KOPT-K1 (cell line): Measurements from ENCODE around the gene MTA1.

ENCODE experiments used
- H3K27ac ChIP-seq: fragments of 200-600 bp; sonication (generic); 2 replicates; pipeline ENCODE4 v1.5.1; 2016; ENCODE audit warnings: antibody characterized with exemption, mild to moderate bottlenecking, low read depth, low read length; ENCODE audit not compliant: poor library complexity, severe bottlenecking
- H3K36me3 ChIP-seq: fragments of 200-600 bp; sonication (generic); 2 replicates; pipeline ENCODE4 v1.5.1; 2017; ENCODE audit warnings: antibody characterized with exemption, mild to moderate bottlenecking, low read length, moderate library complexity; ENCODE audit not compliant: insufficient read depth
- H3K9me3 ChIP-seq: fragments of 200-600 bp; sonication (generic); 2 replicates; pipeline ENCODE4 v1.5.1; 2017; ENCODE audit warnings: antibody characterized with exemption, low read length, mild to moderate bottlenecking; ENCODE audit not compliant: insufficient read depth, poor library complexity, severe bottlenecking

Gene MTA1

DNA sequence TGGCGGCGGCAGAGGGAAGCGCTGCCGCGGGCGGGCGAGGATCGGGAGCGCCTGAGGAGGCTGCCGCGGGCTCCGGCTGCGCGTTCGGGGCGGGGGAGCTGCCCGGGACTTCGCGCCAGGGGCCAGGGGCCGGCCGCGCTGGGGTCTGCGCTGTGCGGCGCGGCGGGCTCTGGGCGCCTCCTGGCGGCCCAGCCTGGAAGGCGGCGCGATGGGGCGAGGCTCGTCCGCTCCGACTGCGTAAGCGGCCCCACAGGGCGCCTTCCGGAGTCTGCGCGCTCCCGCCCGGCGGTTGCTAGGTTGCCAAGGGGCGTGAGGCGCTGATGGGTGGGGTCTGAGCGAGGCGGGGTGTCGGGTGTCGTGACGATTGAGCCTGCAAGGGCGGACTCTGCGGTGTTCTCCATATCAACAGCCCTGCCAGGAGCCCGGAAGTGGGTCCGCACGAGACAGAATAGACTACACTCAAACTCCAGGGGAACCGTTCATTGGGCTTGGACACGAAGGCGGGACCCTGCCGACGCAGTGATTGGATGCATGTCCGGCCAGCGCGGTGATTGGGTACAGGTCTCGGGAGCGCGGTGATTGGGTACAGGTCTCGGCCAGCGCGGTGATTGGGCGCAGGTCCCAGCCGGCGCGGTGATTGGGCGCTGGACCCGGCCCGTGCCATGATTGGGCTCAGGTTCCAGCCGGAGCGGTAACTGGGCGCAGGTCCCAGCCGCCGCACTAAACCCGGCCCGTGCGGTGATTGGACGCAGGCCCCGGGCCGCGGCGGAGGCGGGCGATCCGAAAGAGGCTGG is 71.1 kb downstream of the MTA1 start, which contains the start of gene TEDC1:
Gene TEDC1, plus strand, starts transcription at position 675 of the 794 bp plus-strand sequence. CDS start 130 bp downstream, outside the sequence.
- no peaks in the 10 kb centered on the region for H3K9me3 ChIP-seq
- H3K27ac ChIP-seq: peak within 1 kb of the TSS; percentile 88
- peaks cover 25% of the 10 kb centered on the region; the same call in 1 of the 2 replicates for H3K36me3 ChIP-seq

DNA sequence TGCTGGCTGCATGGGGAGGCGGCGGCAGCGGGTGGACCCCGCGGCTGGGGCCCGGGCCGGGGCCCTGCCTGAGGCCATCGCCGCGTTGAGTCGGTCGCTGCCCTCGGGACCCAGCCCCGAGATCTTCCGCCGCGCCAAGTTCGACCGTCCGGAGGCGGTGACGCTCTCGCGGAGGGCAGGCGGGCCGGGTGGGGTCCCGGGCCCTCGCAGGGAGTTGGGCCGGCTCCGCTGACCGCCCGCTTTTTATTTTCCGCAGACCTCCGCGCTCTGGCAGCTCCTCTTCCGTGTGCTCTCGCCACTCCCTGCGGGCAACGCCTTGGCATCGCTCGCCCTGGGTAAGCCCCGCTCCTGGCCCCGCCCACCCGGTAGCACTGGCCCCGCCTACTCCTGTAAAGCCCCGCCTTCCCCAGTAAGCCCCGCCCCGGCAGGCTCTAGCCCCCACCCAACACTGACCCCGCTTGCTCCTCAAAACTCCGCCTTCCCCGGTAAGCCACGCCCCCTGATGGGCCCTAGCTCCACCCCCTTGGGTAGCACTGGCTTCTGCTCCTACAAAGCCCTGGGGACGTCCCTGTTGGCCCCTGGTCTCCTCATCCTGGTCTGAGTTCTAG is 71.8 kb downstream of the MTA1 start:
- H3K27ac ChIP-seq: peak overlapping the region; percentile 82
- H3K36me3 ChIP-seq: peaks cover 25% of the 10 kb centered on the region; the same call in 1 of the 2 replicates
- H3K9me3 ChIP-seq: no peaks in the 10 kb centered on the region

DNA sequence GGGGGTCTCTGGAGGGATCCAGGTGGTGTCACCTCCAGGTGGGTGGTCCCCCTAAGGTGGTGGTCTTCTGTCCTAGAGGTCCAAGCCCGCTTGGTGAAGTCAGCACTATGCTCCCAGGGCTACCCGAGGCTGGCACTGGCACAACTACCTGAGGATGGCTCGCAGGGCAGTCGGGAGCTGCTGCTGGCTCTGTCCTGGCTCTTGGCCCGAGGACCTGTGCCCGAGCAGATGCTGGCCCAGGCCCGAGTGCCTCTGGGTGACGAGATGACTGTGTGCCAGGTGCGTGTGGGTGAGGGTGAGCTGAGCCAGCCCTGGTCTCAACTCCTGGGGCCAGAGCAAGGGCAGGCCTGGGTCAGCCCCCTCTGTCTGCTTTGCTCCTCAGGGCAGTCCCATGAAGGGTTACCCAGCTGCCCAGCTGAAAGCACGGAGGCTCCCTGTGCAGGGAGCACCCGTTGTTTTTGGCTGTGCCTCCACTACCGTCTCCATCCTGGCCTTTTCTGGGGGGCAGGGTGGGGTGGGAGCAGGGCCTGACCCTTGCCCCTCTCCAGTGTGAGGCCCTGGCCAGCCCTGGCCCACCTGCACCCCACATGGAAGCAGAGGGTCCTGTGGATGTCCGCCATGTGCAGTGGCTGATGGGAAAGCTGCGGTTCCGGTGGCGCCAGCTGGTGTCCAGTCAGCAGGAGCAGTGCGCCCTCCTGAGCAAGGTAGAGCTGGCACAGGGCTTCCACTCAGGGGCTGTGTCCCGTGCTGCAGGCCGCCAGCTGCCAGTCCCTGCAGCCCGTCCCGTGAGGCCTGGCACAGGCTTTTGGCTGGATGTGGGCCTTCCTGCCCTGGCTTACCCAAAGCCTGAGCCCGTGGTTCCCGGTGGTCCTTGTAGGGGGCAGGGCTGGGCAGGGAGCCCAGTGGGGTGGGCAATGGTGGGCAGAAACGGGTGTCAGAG is 72.7 kb downstream of the MTA1 start:
- peaks cover 25% of the 10 kb centered on the region; the same call in 1 of the 2 replicates for H3K36me3 ChIP-seq
- H3K9me3 ChIP-seq: no peaks in the 10 kb centered on the region
- peak overlapping the region; percentile 82 for H3K27ac ChIP-seq

DNA sequence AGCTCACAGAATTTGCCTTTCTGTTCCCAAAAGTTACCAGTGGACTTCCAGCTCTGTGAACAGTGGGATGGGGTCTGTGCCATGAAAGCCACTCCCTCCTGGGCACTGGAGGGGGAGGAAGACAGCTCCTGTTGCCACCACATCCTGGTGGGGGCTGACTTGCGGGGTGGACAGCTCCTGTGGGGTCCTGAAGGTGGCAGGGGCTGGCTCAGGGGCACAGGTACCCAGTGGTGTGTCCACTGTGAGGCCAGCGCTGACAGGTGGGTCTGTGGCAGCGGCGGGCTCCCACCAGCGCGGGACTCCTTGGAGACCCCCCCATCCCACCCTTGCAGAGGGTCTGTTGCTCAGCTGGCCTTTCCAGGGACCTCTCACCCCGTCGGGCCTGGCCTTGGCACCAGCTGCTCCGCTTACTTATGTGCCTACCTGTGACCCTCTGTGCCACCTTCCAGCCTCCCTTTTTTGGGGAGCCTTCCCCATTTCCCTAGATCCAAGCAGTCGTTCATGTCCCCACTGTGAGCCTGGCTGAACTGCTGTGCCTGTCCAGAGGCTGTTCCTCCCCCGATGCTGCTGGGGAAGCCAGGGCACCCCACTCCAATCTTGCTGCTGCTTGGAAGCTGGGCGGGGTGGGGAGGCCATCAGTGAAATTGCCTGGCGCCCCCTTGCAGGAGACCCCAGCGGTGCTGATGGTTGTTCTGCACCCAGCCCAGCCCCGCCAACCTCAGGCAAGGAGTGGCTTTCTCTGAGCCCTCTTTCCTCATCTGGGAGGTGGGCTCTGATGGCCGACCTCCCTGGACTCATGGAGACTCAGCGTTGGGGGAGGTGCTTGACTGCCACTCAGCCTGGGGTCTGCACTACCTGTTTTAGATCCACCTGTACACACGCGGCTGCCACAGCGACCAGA is 73.6 kb downstream of the MTA1 start:
- Histone ChIP-seq H3K27ac (no peak overlapping the region), H3K36me3 (peaks cover 29% of the 10 kb centered on the region; the same call in 1 of the 2 replicates), H3K9me3 (no peaks in the 10 kb centered on the region)

DNA sequence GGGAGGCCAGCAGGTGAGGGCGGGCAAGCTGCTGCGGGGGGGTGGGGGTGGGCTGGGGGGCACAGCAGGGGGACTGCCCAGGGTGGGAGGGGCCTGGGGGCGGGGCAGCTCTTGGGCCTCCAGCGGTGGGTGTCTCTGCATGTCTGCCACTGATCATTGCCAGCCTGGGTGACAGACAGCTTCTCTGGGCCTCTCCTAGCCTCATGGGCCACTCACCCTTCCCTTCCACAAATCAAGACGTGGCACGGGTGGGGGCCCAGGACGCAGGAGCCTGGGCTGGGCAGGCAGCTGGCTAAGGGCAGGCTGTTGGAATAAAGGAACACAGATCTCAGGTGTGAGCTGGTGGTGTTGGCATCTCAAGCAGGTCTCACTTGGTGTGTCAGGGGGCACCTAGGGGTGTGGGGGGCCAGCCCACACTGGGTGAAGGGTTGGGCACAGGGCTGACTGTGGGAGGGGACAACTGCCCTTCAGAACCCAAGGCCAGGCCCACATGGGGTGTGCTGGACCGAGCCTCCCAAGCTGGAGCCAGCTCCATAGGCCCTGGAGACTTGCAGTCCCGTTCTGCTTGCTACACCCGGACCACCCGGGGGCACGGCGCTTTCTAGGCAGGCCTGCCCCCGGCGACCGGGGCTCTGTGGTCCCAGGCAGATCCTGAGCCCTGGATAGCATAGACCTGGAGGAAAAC is 74.4 kb downstream of the MTA1 start:
- H3K36me3 ChIP-seq: peaks cover 33% of the 10 kb centered on the region; the same call in 1 of the 2 replicates
- no peak overlapping the region for H3K27ac ChIP-seq
- no peaks in the 10 kb centered on the region for H3K9me3 ChIP-seq

DNA sequence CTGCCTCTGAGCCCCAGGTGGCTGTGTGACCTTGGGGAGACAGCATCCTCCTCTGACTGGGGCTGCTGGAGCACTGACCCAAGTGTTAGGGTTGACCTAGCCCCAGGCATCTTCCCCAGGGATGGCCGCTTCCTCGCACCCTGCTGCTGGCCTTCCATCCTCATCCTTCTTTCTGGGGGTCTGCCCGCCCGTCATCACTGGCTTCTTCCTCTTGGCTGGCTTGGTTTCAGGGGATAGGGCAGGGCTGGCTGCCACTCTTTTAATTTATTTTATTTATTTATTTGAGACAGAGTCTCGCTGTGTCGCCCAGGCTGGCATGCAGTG is 74.9 kb downstream of the MTA1 start:
- Histone ChIP-seq H3K36me3 (peaks cover 33% of the 10 kb centered on the region; the same call in 1 of the 2 replicates), H3K27ac (no peak overlapping the region), H3K9me3 (no peaks in the 10 kb centered on the region)

DNA sequence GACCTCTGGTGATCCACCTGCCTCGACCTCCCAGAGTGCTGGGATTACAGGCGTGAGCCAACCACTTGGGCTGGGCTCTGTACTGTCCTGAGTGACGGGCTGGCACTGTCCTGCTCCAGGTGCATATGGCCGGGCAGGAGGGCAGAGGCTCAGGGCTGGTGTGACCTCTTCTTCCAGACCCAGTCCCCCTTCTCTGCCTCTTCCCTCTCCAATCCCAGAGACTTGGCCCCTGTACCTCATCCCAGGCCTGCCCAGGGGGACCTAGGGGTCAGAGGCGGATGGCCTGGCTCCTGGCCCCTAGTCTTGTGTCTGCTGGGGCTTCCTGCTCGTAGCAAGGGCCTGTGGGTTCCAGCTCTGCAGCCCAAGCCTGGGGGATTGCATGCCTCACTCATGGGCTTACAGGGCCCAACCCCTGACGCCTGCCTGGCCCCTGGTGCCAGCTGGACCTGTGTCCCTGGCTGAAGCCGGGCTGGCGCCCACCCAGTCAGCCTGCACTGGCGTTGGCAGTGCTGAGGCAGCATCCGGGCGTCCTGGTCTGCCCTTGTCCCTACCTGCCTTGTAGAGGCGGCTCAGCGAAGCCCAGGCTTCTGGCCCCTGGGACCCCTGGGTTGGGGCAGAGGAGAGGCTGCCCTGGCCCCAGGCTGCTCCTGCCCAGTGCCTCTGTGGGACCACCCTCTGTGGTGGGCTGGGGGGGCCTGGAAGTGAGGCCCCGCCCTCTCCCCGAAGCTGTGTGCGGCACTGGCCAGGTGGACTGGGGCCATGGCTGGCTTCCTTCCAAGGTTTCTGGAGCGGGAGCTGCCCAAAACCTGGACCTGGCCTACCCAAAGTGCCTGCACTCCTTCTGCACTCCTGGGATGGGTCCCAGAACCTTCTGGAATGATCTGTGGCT is 75.7 kb downstream of the MTA1 start:
- Histone ChIP-seq H3K27ac (no peak overlapping the region), H3K36me3 (peaks cover 33% of the 10 kb centered on the region; the same call in 1 of the 2 replicates), H3K9me3 (no peaks in the 10 kb centered on the region)

DNA sequence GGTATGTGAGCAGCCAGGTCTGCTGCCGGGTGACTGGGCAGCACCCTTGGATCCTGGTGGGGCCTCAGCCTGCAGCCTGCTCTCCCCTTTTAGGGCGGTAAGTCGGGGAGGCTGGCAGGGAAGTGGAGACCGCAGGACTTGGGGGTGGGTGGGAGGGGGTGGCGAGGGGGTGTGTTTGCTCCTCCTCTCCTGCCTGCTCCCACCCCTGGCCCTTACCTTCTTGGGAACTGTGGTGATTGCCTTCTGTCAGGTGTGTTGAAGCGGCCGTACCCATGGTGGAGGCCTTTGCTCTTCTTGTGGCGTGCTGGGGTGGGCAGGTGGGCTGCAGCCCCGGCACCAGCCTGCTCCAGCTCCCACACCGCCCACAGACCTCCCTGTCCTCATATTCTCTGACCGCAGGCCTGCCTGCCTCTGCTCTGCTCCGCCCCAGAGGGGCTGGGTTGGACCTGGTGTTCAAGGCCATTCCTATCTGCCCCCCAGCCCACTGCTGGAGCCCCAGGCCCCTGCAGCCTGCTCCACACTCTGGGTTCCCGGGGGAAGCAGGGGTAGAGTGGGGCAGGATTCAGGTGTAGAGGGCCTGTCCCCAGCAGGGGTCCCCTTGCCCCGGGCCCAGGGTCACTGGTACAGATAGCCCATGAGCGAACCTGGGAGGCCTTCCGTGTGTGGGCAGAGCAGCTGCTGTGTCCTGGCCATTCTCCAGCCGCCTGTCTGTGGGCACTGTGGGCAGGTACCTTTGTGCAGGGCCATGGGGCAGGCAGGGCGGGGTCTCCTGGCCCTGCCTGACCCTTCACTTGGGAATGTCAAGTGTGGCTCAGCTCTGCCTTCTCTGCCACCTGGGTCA is 76.6 kb downstream of the MTA1 start:
- Histone ChIP-seq H3K36me3 (peaks cover 33% of the 10 kb centered on the region; the same call in 1 of the 2 replicates), H3K27ac (no peak overlapping the region)

DNA sequence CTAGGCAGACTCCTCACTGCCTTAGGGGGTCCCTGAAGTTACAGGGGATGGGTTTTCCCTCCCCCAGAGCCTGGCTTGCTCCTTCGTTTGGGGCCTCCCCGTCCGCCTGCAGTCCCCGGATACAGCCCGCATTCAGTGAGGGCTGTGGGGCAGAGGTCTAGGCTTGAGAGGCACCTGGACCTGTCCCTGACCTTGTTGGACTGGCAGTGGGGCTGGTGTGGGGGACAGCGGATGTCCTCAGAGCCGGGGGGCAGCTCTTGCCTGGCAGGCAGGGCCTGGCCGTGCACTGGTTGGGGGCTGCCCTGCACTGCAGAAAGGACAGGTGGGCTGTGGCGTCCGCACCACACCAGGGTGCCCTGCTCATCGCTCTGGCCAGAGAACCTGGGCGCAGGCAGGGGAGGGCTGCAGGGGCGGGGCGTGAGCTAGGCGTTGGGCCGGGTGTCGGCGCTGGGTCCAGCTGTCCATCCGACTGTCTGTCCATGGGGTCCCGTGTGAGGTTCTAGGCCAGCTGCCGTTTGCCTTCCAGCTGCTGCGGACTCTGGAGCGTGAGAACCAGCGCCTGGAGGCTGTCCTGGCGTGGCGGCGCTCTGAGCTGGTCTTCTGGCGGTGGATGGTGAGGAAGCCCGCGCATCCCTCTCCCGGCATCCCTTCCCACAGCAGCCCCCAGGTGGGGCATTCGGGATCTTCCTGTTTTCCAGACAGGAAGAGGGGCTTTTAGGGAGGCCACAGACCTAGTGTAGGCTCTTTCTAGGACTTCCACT is 77.4 kb downstream of the MTA1 start:
- Histone ChIP-seq H3K36me3 (peaks cover 33% of the 10 kb centered on the region; the same call in 1 of the 2 replicates), H3K9me3 (no peaks in the 10 kb centered on the region), H3K27ac (no peak overlapping the region)

More for the DNA sequence above, 76.6 kb downstream of the MTA1 start:
- H3K9me3 ChIP-seq: no peaks in the 10 kb centered on the region

DNA sequence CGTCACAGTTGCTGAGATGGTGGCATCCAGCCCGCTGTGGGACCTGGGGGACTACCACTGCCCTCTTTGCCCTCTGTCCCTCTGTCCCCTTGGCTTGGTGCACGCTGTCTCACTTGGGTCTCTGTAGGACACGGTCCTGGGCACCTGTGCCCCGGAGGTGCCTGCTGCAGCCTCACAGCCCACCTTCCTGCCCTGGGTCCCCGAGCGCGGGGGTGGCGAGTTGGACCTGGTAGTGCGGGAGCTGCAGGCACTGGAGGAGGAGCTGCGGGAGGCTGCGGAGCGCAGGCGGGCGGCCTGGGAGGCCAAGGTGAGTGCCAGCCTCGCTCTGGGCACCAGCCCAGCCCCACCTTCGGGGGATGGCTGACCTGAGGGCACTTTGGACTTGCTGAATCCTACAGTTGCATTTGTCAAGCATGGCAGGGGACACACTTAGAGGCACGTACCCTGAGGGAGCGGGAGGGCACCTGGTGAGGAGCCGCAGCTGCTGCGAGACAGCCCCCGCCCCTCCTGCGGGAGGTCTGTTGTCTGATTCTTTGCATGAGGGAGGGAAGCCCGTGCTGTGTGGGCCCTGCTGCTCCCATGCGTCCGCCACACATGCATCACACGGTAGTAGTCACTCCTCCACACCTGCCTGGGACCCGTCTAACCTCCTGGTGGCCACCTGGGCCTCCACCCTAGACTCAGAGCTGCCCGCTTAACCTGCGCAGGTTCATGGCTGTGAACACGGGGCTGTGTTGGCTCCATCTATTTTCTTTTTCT is 78.2 kb downstream of the MTA1 start:
- Histone ChIP-seq H3K9me3 (no peaks in the 10 kb centered on the region), H3K36me3 (peaks cover 26% of the 10 kb centered on the region; the same call in 1 of the 2 replicates), H3K27ac (no peak overlapping the region)
